H1 (cell line): ENCODE measurements around the gene FAM177B. TPM values are rescaled to one million over a fixed set of nuclear protein-coding genes. Genes with fewer than 3 reads are reported as not detected.

Experiments
- CTCF ChIA-PET: fragments of 300-600 bp; sonication (Branson Sonifier 250); formaldehyde crosslinking; loops from one replicate; lab custom pipeline; 2021; ENCODE audit not compliant: partially characterized antibody; lab: Charles Lee
- POLR2A ChIA-PET: fragments of 300-600 bp; sonication (Branson Sonifier 250); formaldehyde crosslinking; loops from one replicate; lab custom pipeline; 2021; ENCODE audit warnings: inconsistent platforms; ENCODE audit not compliant: partially characterized antibody; lab: Charles Lee
- DNase-seq, 2 experiments: peaks; one replicate each; pipeline versions ENCODE4 v3.0.0 to v3.0.0-alpha.2; 2010 to 2022; ENCODE audit warnings: low spot score in 2 of 2, low read depth in 1 of 2, mixed read lengths in 1 of 2
- FAIRE-seq: peaks from 2 replicates; lab custom pipeline; 2011; peaks lifted over from hg19 to GRCh38; lab: Jason Lieb, UNC
- H2AFZ ChIP-seq: 2 replicates; pipeline ENCODE4 v1.8.1; 2012; ENCODE audit warnings: low read length, inconsistent platforms
- H2AK5ac ChIP-seq: 2 replicates; pipeline ENCODE4 v1.6.1; 2013; ENCODE audit warnings: low read depth, low read length
- H2BK120ac ChIP-seq: replicated peaks from 2 replicates; pipeline ENCODE3; 2013; ENCODE audit warnings: low read depth, low read length, inconsistent platforms
- H2BK12ac ChIP-seq: 2 replicates; pipeline ENCODE4 v1.6.1; 2013; ENCODE audit warnings: low read depth, low read length
- H2BK15ac ChIP-seq: 2 replicates; pipeline ENCODE4 v1.6.1; 2013; ENCODE audit warnings: low read length
- H2BK20ac ChIP-seq: 2 replicates; pipeline ENCODE4 v1.6.1; 2013; ENCODE audit warnings: low read length
- H2BK5ac ChIP-seq: 2 replicates; pipeline ENCODE4 v1.6.1; 2013; ENCODE audit warnings: low read depth, low read length
- H3K14ac ChIP-seq: 2 replicates; pipeline ENCODE4 v1.6.1; 2013; ENCODE audit warnings: inconsistent platforms; ENCODE audit not compliant: insufficient read length
- H3K18ac ChIP-seq: 2 replicates; pipeline ENCODE4 v1.6.1; 2013; ENCODE audit warnings: low read length; ENCODE audit errors: extremely low read depth
- H3K23ac ChIP-seq: 2 replicates; pipeline ENCODE4 v1.6.1; 2013; ENCODE audit warnings: inconsistent platforms; ENCODE audit not compliant: insufficient read length
- H3K23me2 ChIP-seq: 2 replicates; pipeline ENCODE4 v1.6.1; 2013; ENCODE audit warnings: low read depth, low read length
- H3K27ac ChIP-seq: 2 replicates; pipeline ENCODE4 v1.6.1; 2011; ENCODE audit warnings: low read depth, low read length, inconsistent platforms
- H3K27me3 ChIP-seq, 4 experiments: replicated peaks in 1 of 4; 1 replicate in 1 of 4; 2 replicates in 3 of 4; pipeline versions ENCODE4 v1.6.1 to v1.8.1; 2011 to 2013; ENCODE audit warnings: low read length in 3 of 4, mild to moderate bottlenecking in 3 of 4, inconsistent platforms in 2 of 4, mixed read lengths in 2 of 4, moderate library complexity in 1 of 4; ENCODE audit not compliant: control insufficient read depth in 3 of 4, insufficient read depth in 3 of 4; ENCODE audit errors: extremely low read depth in 1 of 4
- H3K36me3 ChIP-seq, 4 experiments: 2 replicates each; pipeline versions ENCODE4 v1.6.1 to v1.8.1; 2011 to 2013; ENCODE audit warnings: mild to moderate bottlenecking in 4 of 4, low read length in 3 of 4, moderate library complexity in 2 of 4, control low read depth in 1 of 4, inconsistent platforms in 1 of 4; ENCODE audit not compliant: insufficient read depth in 4 of 4, control insufficient read depth in 2 of 4
- H3K4ac ChIP-seq: replicated peaks from 2 replicates; pipeline ENCODE3; 2013; ENCODE audit warnings: low read length, low read depth, mixed read lengths, inconsistent platforms; ENCODE audit not compliant: insufficient read length
- H3K4me1 ChIP-seq, 4 experiments: replicated peaks in 1 of 4; 1 replicate in 1 of 4; 2 replicates in 3 of 4; pipeline versions ENCODE4 v1.6.1 to v1.8.1; 2011 to 2013; ENCODE audit warnings: low read length in 3 of 4, inconsistent platforms in 2 of 4, mixed read lengths in 1 of 4; ENCODE audit not compliant: insufficient read depth in 4 of 4, control insufficient read depth in 3 of 4
- H3K4me2 ChIP-seq, 2 experiments: 2 replicates each; pipeline versions ENCODE4 v1.6.1 to v1.8.1; 2011 to 2013; ENCODE audit warnings: low read depth in 2 of 2, low read length in 2 of 2, control low read depth in 1 of 2, inconsistent platforms in 1 of 2, mild to moderate bottlenecking in 1 of 2; ENCODE audit not compliant: insufficient read depth in 1 of 2
- H3K4me3 ChIP-seq, 4 experiments: fragments of 200-600, 300-600 bp in 1 of 4; sonication (generic), shearing (Covaris generic), sonication (Bioruptor Twin) in 1 of 4; 2 replicates each; pipeline versions ENCODE4 v1.5.1 to v1.8.1; 2011 to 2016; ENCODE audit warnings: low read length in 4 of 4, low read depth in 3 of 4, control low read depth in 2 of 4, inconsistent platforms in 2 of 4, mild to moderate bottlenecking in 2 of 4, mixed read lengths in 1 of 4, moderate library complexity in 1 of 4; ENCODE audit not compliant: insufficient read depth in 2 of 4; ENCODE audit errors: extremely low read depth in 1 of 4
- H3K56ac ChIP-seq: replicated peaks from 2 replicates; pipeline ENCODE3; 2013; ENCODE audit warnings: low read depth, mild to moderate bottlenecking, mixed read lengths, low read length, inconsistent platforms; ENCODE audit not compliant: insufficient read length
- H3K79me1 ChIP-seq: 2 replicates; pipeline ENCODE4 v1.6.1; 2013; ENCODE audit warnings: low read depth, low read length, control low read depth
- H3K79me2 ChIP-seq, 2 experiments: 2 replicates each; pipeline versions ENCODE4 v1.6.1 to v1.8.1; 2012 to 2013; ENCODE audit warnings: low read length in 2 of 2, mild to moderate bottlenecking in 2 of 2, inconsistent platforms in 1 of 2; ENCODE audit not compliant: insufficient read depth in 2 of 2, control insufficient read depth in 1 of 2
- H3K9ac ChIP-seq, 4 experiments: replicated peaks in 1 of 4; 1 replicate in 1 of 4; 2 replicates in 3 of 4; pipeline versions ENCODE4 v1.6.1 to v1.8.1; 2011 to 2013; ENCODE audit warnings: low read depth in 3 of 4, low read length in 3 of 4, control low read depth in 2 of 4, mild to moderate bottlenecking in 2 of 4, moderate library complexity in 2 of 4, inconsistent platforms in 1 of 4; ENCODE audit errors: extremely low read depth in 1 of 4
- H3K9me3 ChIP-seq, 2 experiments: 2 replicates each; pipeline versions ENCODE4 v1.6.1 to v1.8.1; 2012 to 2013; ENCODE audit warnings: mild to moderate bottlenecking in 2 of 2, moderate library complexity in 2 of 2, control low read depth in 1 of 2, inconsistent platforms in 1 of 2, low read depth in 1 of 2, low read length in 1 of 2, mixed read lengths in 1 of 2; ENCODE audit not compliant: insufficient read depth in 2 of 2
- H4K20me1 ChIP-seq, 2 experiments: replicated peaks in 1 of 2; 2 replicates each; pipeline versions ENCODE3 to v1.8.1; 2011 to 2013; ENCODE audit warnings: inconsistent platforms in 2 of 2, low read length in 2 of 2, mild to moderate bottlenecking in 1 of 2; ENCODE audit not compliant: insufficient read depth in 2 of 2, control insufficient read depth in 1 of 2
- H4K5ac ChIP-seq: 2 replicates; pipeline ENCODE4 v1.6.1; 2013; ENCODE audit warnings: low read length, low read depth, mixed read lengths, inconsistent platforms; ENCODE audit not compliant: insufficient read length
- H4K8ac ChIP-seq: 2 replicates; pipeline ENCODE4 v1.8.0; 2013; ENCODE audit warnings: mild to moderate bottlenecking, moderate library complexity, low read length, inconsistent platforms; ENCODE audit not compliant: insufficient read depth; ENCODE audit errors: extremely low read depth
- H4K91ac ChIP-seq: replicated peaks from 2 replicates; pipeline ENCODE3; 2013; ENCODE audit warnings: low read length, mixed read lengths, inconsistent platforms; ENCODE audit not compliant: insufficient read length
- BRCA1 ChIP-seq: IDR thresholded peaks from 2 replicates; pipeline ENCODE4 v1.6.1; 2012; ENCODE audit warnings: low read depth, low read length, improper control_type of control experiment
- CBX8 ChIP-seq: fragments of 300-800, 300-1000 bp; sonication (generic); IDR thresholded peaks from 2 replicates; pipeline ENCODE4 v1.7.1; 2016; ENCODE audit warnings: low read depth, low read length, borderline replicate concordance
- EZH2 ChIP-seq: fragments of 200-600 bp; sonication (generic); IDR thresholded peaks from 2 replicates; pipeline ENCODE4 v1.7.1; 2012; ENCODE audit warnings: low read depth, mild to moderate bottlenecking, moderate library complexity, low read length, inconsistent platforms; ENCODE audit not compliant: severe bottlenecking
- GABPA ChIP-seq: IDR thresholded peaks from 2 replicates; pipeline ENCODE4 v1.6.1; 2011; ENCODE audit warnings: mild to moderate bottlenecking, low read length, moderate library complexity, borderline replicate concordance; ENCODE audit not compliant: insufficient read depth
- POLR2A ChIP-seq, 2 experiments: IDR thresholded peaks; 1 replicate in 1 of 2; 2 replicates in 1 of 2; pipeline ENCODE4 v1.6.1; 2011; ENCODE audit warnings: low read depth in 2 of 2, low read length in 2 of 2, mild to moderate bottlenecking in 2 of 2; ENCODE audit errors: control extremely low read depth in 1 of 2
- POLR2AphosphoS5 ChIP-seq: IDR thresholded peaks from 2 replicates; pipeline ENCODE4 v1.6.1; 2011; ENCODE audit warnings: low read depth, low read length
- POU5F1 ChIP-seq: IDR thresholded peaks from 2 replicates; pipeline ENCODE4 v1.6.1; 2011; ENCODE audit warnings: low read depth, mild to moderate bottlenecking, low read length, moderate library complexity
- SUZ12 ChIP-seq: fragments of 200-600 bp; sonication (generic); IDR thresholded peaks from 2 replicates; pipeline ENCODE4 v1.6.1; 2012; ENCODE audit warnings: mild to moderate bottlenecking, inconsistent platforms, low read length, moderate library complexity, mixed read lengths
- TAF1 ChIP-seq: IDR thresholded peaks from 2 replicates; pipeline ENCODE4 v1.6.1; 2011; ENCODE audit warnings: mild to moderate bottlenecking, low read depth, low read length
- ZNF274 ChIP-seq: IDR thresholded peaks from 2 replicates; pipeline ENCODE4 v1.7.0; 2012; ENCODE audit warnings: low read length, borderline replicate concordance; ENCODE audit errors: extremely low read depth
- WGBS, 2 experiments: shearing (Covaris generic) in 1 of 2; methylation state at CpG; one replicate each; pipeline versions ENCODE4 v1.1.6 to v1.1.7; 2013 to 2015; ENCODE audit warnings: low lambda C conversion rate in 2 of 2, mixed read lengths in 2 of 2, inconsistent platforms in 1 of 2, low coverage in 1 of 2, missing lambda C conversion rate in 1 of 2; ENCODE audit not compliant: insufficient replicate concordance in 2 of 2, insufficient coverage in 1 of 2, insufficient read length in 1 of 2; ENCODE audit errors: extremely low coverage in 1 of 2, missing lambda C conversion rate in 1 of 2; 5-methylcytosine and 5-hydroxymethylcytosine counted together
- polyA plus RNA-seq, 7 experiments: library from polyadenylated mRNA; depleted of rRNA in 3 of 7; stranded (reverse) in 5 of 7; unstranded in 2 of 7; fragments of >200 nt in 5 of 7; fragments of 200-250 nt in 2 of 7; gene quantifications; 1 replicate in 5 of 7; 2 replicates in 1 of 7; 4 replicates in 1 of 7; pipeline versions ENCODE4 v1.2.1 to v1.2.3, GENCODE V29; 2011 to 2013; ENCODE audit warnings: missing spikeins in 2 of 7, mixed read lengths in 2 of 7
- total RNA-seq: library from RNA; stranded (reverse); fragmentation: NEBNext Ultra II Directional; extraction: Animal tissue kit (Norgen Biotek cat#: 25700); gene quantifications from 2 replicates; pipeline ENCODE4 v1.2.1, GENCODE V29; 2021

The FAM177B gene
- total and polyA plus RNA-seq, 2 of the 8 experiments (the other 6 are each of a cell fraction or from before 2014, with no cell fraction given): 0.06 TPM; not detected in 1

DNA sequence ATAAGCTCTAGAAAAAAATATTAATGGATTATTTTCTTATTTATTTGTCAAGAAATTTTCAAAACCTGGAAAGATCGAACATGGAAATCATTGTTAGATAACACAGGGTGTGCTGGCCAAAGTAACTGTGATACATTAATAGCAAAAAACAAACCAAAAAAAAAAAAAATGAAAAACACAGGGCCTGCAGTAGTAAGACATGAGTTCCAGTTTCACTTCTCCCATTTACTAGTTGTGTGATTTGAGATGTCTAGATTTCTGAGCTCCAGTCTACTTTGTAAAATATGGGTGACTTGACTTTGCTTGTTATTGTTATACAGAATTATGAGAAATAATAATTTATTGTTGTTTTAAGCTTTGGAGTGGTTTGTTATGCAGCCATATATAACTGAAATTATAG is 13.6 kb downstream of the FAM177B start:
- ChIA-PET POLR2A (interaction anchor here (0.7 to 1.8 kb wide), 2 partner anchors 14 to 258 kb away, joined by 3 to 5 read pairs; partner anchors contain the start of gene FAM177B), CTCF (interaction anchor here (0.8 to 3.6 kb wide), 11 partner anchors 9 to 379 kb away, joined by 3 to 17 read pairs (median 7); partner anchors contain the start of gene FAM177B)
- H2BK12ac ChIP-seq: no peak overlapping the region
- H3K4me3 ChIP-seq: no peak overlapping the region
- H2AFZ ChIP-seq: no peak overlapping the region
- no peak overlapping the region for H3K4ac ChIP-seq
- no peaks in the 10 kb centered on the region for H3K79me2 ChIP-seq
- 90% methylated on average over 1 of the region's 1 CpG; no CpG with 5 or more reads in 1 of the 2 experiments for WGBS, 2 experiments
- H3K56ac ChIP-seq: no peak overlapping the region
- H3K9ac ChIP-seq: no peak overlapping the region
- no peaks in the 10 kb centered on the region for H3K4me1 ChIP-seq
- no peaks in the 10 kb centered on the region for H3K23me2 ChIP-seq
- no peak overlapping the region for H3K14ac ChIP-seq
- H2AK5ac ChIP-seq: no peak overlapping the region
- TF ChIP-seq GABPA (no peak), ZNF274 (no peak), POLR2AphosphoS5 (no peak), POLR2A (IDR thresholded peaks at IDR 0.05; ENCODE audit: control extremely low read depth in 1 of 2, low read depth in 2 of 2, low read length in 2 of 2) (no peak), CBX8 (no peak), BRCA1 (no peak), SUZ12 (no peak), TAF1 (no peak), EZH2 (no peak), POU5F1 (no peak)
- H2BK5ac ChIP-seq: no peak overlapping the region
- no peak overlapping the region for H3K4me2 ChIP-seq
- FAIRE-seq (no peak), DNase-seq (no peak)
- H2BK15ac ChIP-seq: no peak overlapping the region
- no peaks in the 10 kb centered on the region for H3K36me3 ChIP-seq
- H3K9me3 ChIP-seq: no peaks in the 10 kb centered on the region
- no peak overlapping the region for H2BK20ac ChIP-seq
- H2BK120ac ChIP-seq: no peak overlapping the region
- no peaks in the 10 kb centered on the region for H4K20me1 ChIP-seq
- H4K8ac ChIP-seq: no peak overlapping the region
- H3K23ac ChIP-seq: no peak overlapping the region
- no peak overlapping the region for H3K18ac ChIP-seq
- H3K79me1 ChIP-seq: no peaks in the 10 kb centered on the region
- H4K91ac ChIP-seq: no peak overlapping the region
- no peak overlapping the region for H3K27ac ChIP-seq
- no peaks in the 10 kb centered on the region for H3K27me3 ChIP-seq
- H4K5ac ChIP-seq: no peak overlapping the region
